HepG2 (cell line): ENCODE data around the gene PPP2R5C. TPM values are rescaled to one million over a fixed set of nuclear protein-coding genes. Genes with fewer than 3 reads are reported as not detected.

Source experiments
- ARID5B ChIP-seq: IDR thresholded peaks from 2 replicates; pipeline ENCODE4 v1.4.0; 2020; ENCODE audit warnings: mild to moderate bottlenecking, missing genetic modification reagents
- CHD2 ChIP-seq: IDR thresholded peaks from 2 replicates; pipeline ENCODE4 v1.6.1; 2011; ENCODE audit warnings: low read depth, low read length, improper control_type of control experiment
- GPBP1L1 ChIP-seq: sonication (generic); formaldehyde crosslinking; IDR thresholded peaks from 2 replicates; pipeline ENCODE4 v1.5.0; 2020; ENCODE audit warnings: mild to moderate bottlenecking, missing genetic modification reagents
- KAT2B ChIP-seq: fragments of 150-350 bp; IDR thresholded peaks from 2 replicates; pipeline ENCODE4 v1.6.1; 2014; ENCODE audit warnings: low read depth, low read length, borderline replicate concordance
- KDM2A ChIP-seq: sonication (generic); formaldehyde crosslinking; IDR thresholded peaks from 2 replicates; pipeline ENCODE4 v1.4.0; 2020; ENCODE audit warnings: low read depth, missing genetic modification reagents, borderline replicate concordance
- RBAK ChIP-seq: sonication (generic); formaldehyde crosslinking; IDR thresholded peaks from 2 replicates; pipeline ENCODE4 v1.5.1; 2020; ENCODE audit warnings: mild to moderate bottlenecking, missing genetic modification reagents
- SNAPC4 ChIP-seq: sonication (generic); formaldehyde crosslinking; IDR thresholded peaks from 2 replicates; pipeline ENCODE4 v1.4.0; 2020; ENCODE audit warnings: mild to moderate bottlenecking, missing genetic modification reagents
- ZNF333 ChIP-seq: sonication (generic); formaldehyde crosslinking; IDR thresholded peaks from 2 replicates; pipeline ENCODE4 v1.4.0; 2020; ENCODE audit warnings: mild to moderate bottlenecking, missing genetic modification reagents, borderline replicate concordance
- ZNF33B ChIP-seq: sonication (generic); formaldehyde crosslinking; IDR thresholded peaks from 2 replicates; pipeline ENCODE4 v1.5.1; 2020; ENCODE audit warnings: mild to moderate bottlenecking, missing genetic modification reagents
- ZNF513 ChIP-seq: sonication (generic); formaldehyde crosslinking; conservative IDR thresholded peaks from 2 replicates; pipeline ENCODE4 v1.5.0; 2020; ENCODE audit warnings: missing genetic modification reagents
- ZNF547 ChIP-seq: sonication (generic); formaldehyde crosslinking; IDR thresholded peaks from 2 replicates; pipeline ENCODE4 v1.5.1; 2020; ENCODE audit warnings: mild to moderate bottlenecking, missing genetic modification reagents
- ZNF562 ChIP-seq: sonication (generic); formaldehyde crosslinking; IDR thresholded peaks from 2 replicates; pipeline ENCODE4 v1.8.0; 2022; ENCODE audit warnings: missing genetic modification reagents, borderline replicate concordance
- polyA plus RNA-seq, 8 experiments: library from polyadenylated mRNA; depleted of rRNA in 3 of 8; stranded (reverse) in 7 of 8; unstranded in 1 of 8; fragments of >200 nt; fragmentation: Illumina TruSeq in 4 of 8; extraction: Trizol in 4 of 8; gene quantifications; 2 replicates each; pipeline versions ENCODE4 v1.2.1 to v1.2.3, GENCODE V29; 2011 to 2016; ENCODE audit warnings: low read depth in 4 of 8, missing spikeins in 1 of 8, mixed read lengths in 1 of 8; ENCODE audit not compliant: insufficient read depth in 1 of 8
- total RNA-seq, 5 experiments: library from RNA; depleted of rRNA; stranded (reverse); fragments of >200 nt; fragmentation: Illumina TruSeq; extraction: Trizol; gene quantifications; 2 replicates each; pipeline ENCODE4 v1.2.3, GENCODE V29; 2016; ENCODE audit warnings: low read depth in 1 of 5

The PPP2R5C gene
- total and polyA plus RNA-seq, 2 of the 13 experiments (the other 11 are each of a cell fraction or from before 2014, with no cell fraction given) = 74.3 to 78.5 TPM

GRCh38 chr14:101731187-101732080, 30.1 kb upstream of the PPP2R5C start (continued):
- no peak for TF ChIP-seq SNAPC4 (CRISPR knock-in tag)
- TF ChIP-seq ZNF562 (CRISPR knock-in tag) = no peak
- no peak for TF ChIP-seq RBAK (CRISPR knock-in tag)
- TF ChIP-seq GPBP1L1 (CRISPR knock-in tag) = no peak
- TF ChIP-seq ZNF547 (CRISPR knock-in tag) = no peak
- no peak for TF ChIP-seq CHD2
- TF ChIP-seq ARID5B = peak; percentile 89
- no peak for TF ChIP-seq ZNF333 (CRISPR knock-in tag)
- 0 out of 2 replicates have a peak, but pooled peaks have one; percentile 44 for TF ChIP-seq KDM2A (CRISPR knock-in tag)
- TF ChIP-seq ZNF33B (CRISPR knock-in tag) = no peak
- no peak for TF ChIP-seq ZNF513 (CRISPR knock-in tag)
- no peak for TF ChIP-seq KAT2B
